Bone marrow (tissue), 2 donors: ENCODE results near the gene ID2.
"Not testable (repeated sequence)": the region's sequence is repeated elsewhere in the genome, so short reads cannot be mapped to it uniquely, and the experiment has no call there.

Source experiments
- DNase-seq, 2 donors: peaks; one replicate each; lab custom pipeline; 2025; lab: John Stamatoyannopoulos, UW

Gene ID2

GRCh38 chr2:8684878-8685696 is 3.2 kb downstream of the ID2 start:
- DNase-seq, result peak in 1 of 2 donors; percentile 38

GRCh38 chr2:8685697-8686358 is 4.0 kb downstream of the ID2 start:
- DNase-seq, result peak; percentile 22 to 70

DNA sequence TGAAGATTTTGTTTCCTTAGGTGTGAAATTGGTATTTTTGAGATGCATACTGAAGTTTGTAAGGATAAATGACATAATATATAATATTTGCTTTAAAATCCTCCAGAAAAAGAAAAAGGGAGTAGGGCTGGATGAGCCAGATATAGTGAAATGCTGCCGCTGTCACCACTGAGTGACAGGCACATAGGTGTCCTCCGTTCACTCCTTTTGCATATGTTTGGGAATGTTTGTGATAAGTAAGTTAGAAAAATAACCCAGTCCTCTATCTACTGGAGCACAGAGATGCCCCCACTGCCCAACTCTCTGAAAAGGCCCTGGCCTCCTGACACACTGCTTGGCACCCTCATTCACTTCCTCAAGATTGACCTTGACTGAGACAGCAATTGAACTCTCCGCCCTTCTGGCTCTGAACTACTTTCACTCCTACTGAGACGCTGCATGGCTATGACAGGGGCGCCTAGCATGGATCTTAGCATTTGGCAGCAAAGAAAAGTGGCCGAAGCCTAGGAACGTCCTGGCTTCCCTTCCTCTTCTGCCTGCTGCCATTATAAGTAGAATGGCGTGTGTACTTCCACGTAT is 10.1 kb downstream of the ID2 start:
- no peak for DNase-seq

- DNase-seq, result no peak
Measured at GRCh38 chr2:8692783-8693156, 10.9 kb downstream of the ID2 start.

DNA sequence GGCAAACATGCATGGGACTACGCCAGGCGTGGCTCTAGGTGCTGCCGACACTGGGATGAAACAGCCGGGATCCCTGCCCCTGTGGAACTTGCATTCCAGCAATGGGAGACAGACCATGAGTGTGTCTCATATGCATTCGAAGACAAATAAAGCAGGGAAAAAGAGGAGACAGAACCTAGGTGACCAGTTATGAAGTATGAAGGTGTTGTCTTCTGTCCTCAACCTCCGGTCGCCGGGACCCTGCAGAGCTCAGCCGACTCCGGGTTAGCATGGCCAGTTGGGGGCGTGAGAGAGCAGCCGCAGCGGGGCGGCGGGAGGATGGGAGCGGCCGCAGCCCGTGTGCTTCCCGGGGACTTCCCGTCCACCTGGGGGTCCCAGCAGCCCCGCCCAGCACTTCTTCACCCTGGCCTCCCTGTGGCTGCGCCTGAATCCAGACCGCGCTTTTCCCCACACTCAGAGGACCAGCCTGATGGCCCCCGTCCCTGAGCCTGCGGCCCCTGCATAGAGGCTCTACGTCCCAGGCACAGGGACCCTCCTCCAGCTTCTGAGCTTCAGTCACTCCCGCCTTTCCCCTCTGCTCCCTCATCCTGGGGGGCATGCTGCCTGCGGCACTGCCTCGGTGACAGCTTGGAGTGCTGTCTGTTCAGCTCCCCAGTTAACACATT is 11.4 kb downstream of the ID2 start:
- DNase-seq, result peak in 1 of 2 donors; percentile 20

DNA sequence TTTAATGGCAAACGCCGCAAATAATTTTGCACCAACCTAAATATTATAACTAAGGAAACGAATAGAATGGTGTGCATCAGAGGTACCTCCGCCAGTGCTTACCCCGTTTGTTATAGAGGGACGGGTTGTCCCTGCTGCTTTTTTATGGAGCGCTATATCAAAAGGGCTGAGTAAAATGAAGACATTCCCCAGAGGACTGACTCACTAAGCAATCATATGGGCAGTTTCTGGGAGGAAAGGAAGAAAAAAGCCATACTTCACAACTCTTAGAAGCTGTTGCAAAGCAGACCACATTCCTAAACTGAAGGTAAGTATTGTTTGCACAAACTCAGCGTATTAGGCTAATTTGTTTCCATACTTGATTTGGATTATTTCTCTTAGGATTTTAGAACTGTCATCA is 12.9 kb downstream of the ID2 start:
- DNase-seq, result no peak

GRCh38 chr2:8697190-8697589 is 15.3 kb downstream of the ID2 start:
- no peak for DNase-seq

DNA sequence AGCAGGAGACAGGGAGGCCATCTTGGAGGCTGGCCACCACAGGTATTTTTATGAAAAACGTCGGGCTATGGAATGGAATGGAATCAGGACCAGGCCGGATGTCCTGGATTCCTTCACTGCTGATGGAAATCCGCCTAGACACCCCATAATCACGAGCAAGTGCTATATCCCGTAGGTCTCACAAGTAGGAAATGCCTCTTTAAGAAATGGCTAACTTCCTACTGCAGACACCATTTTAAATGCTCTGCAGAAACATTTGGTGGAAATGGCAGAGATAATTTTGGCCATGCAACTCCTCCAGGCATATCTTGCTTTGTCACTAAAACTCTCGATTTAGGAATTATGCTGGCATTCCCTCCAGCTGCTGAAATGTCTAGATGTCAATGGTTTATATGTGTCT is 18.0 kb downstream of the ID2 start:
- DNase-seq, result no peak

GRCh38 chr2:8701681-8702379 is 20.0 kb downstream of the ID2 start:
- no peak for DNase-seq

- DNase-seq, result no peak
Measured at GRCh38 chr2:8704906-8705305, 23.1 kb downstream of the ID2 start.

DNA sequence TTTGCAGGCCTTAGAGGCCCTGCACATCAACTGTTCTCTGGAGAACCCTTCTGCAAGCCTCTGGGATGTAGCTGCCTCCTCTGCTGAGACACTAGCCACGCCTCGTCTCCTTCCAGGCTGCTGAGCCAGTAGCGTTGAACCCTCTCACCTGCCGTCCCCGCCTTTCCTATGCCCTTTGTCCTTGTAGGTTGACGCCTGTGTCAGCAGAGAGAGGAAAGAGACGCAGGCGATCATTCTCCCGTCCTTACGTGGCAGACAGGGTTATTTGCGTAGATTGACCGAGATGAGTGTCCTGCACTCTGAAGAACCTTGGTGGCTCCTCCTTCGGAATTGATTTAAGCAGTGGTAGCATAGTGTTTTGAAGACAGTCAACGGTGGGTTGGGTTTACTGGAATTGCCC is 27.8 kb downstream of the ID2 start:
- no peak for DNase-seq

- no peak for DNase-seq
Measured at GRCh38 chr2:8710951-8711350, 29.1 kb downstream of the ID2 start.

DNA sequence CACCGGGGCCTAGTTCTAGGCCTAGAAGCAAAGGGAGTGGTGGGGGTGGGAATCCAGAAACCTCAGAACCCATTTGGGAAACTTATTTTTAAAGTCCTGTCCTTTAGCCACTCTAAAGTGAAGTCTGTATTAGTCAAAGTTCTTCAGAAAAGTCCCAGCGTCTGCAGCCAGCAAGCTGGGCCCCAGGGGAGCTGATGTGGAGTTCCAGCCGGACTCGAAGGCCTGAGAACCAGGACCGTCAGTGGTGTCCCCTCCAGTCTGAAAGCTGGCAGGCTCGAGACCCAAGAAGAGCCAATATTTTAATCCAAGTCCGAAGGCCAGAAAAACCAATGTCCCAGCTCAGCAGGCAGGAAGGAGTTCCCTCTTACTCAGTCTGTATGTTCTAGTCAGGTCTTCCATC is 32.4 kb downstream of the ID2 start:
- no peak for DNase-seq

DNA sequence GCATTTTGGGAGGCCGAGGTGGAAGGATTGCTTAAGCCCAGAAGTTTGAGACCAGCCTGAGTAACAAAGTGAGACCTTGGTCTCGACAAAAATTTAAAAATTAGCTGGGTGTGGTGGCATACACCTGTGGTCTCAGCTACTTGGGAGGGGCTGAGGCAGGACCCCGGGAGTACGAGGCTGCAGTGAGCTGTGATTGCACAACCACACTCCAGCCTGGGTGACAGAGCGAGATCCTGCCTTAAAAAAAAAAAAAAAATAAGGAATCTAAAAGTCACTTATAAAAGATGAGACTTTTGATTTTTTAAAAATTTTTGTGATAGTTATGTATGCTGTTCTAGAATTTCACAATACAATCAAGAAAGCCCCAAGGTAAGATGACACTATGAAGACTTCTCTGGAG is 33.1 kb downstream of the ID2 start:
- no peak for DNase-seq

DNA sequence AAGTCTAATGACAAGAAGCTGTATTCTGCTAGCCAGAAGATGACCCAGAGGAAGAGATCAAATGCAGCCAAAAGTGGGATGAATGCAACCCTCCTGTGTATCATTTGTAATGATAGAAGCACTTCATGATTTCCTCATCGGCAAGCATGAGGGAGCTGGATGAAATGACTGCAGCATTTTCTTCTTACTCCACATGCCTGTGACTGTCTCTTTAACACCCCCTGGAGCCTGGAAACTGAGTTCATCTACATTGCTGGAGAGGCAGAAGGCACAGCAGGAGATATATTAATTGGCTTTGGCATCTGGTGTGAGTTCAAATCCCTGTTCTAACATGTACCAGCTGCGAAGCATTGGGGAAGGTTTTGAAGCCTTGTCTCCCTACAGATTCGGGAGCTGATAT is 37.7 kb downstream of the ID2 start:
- DNase-seq, result no peak

GRCh38 chr2:8720741-8721140 is 38.9 kb downstream of the ID2 start:
- DNase-seq, result no peak

- DNase-seq, result no peak
Measured at GRCh38 chr2:8721410-8721809, 39.6 kb downstream of the ID2 start.

- DNase-seq, result no peak
Measured at GRCh38 chr2:8722986-8723385, 41.1 kb downstream of the ID2 start.

GRCh38 chr2:8725838-8726237 is 44.0 kb downstream of the ID2 start:
- no peak for DNase-seq

DNA sequence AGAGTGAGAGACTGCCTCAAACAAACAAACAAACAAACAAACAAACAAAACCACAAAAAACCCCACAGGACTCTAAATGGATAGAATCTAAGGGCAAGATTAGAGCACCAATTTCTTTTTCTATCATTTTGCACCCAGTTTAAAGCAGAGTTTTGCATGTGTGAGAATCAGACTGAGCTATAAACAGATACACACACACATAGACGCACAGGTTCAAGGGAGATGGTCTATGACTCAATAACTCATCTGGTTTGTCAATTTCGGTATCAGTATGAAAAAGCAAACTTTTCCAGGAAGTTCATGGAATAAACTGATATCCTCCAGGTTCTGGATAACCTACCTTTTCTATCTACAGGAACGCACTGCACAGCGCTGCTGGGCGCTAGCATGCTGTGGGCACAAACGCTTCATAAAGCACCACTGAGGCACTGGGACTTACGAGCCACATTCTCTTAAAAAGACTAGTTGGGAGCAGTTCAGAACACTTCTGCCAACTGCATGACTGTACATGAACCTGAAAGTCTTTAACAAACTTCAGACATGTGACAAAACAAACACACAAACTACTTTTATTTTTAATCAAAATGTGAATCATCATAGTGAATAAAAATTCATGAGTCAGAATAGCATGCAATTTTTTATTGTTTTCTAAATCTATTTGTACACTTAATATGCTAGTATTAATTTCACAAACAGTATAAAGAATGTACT is 46.6 kb downstream of the ID2 start:
- DNase-seq, result no peak

- DNase-seq, result not testable (repeated sequence)
Measured at GRCh38 chr2:8729101-8729500, 47.2 kb downstream of the ID2 start.

GRCh38 chr2:8729939-8730338 is 48.1 kb downstream of the ID2 start:
- no peak for DNase-seq
